Nephron (organoid): ENCODE results near the gene RGPD3.

Experiments used
- H3K27ac Mint-ChIP-seq, 3 experiments: 2 replicates each; pipeline ENCODE4 v1.8.0; 2020; ENCODE audit warnings: mixed read lengths in 3 of 3, mild to moderate bottlenecking in 2 of 3, moderate library complexity in 1 of 3
- H3K27me3 Mint-ChIP-seq: 2 replicates; pipeline ENCODE4 v1.8.0; 2021; ENCODE audit warnings: low read depth, mild to moderate bottlenecking, moderate library complexity, mixed read lengths
- H3K36me3 Mint-ChIP-seq: 2 replicates; pipeline ENCODE4 v1.8.0; 2020; ENCODE audit warnings: low read depth, mixed read lengths
- H3K4me1 Mint-ChIP-seq: 2 replicates; pipeline ENCODE4 v1.8.0; 2020; ENCODE audit warnings: mixed read lengths
- H3K4me3 Mint-ChIP-seq, 3 experiments: 2 replicates each; pipeline ENCODE4 v1.8.0; 2020; ENCODE audit warnings: mild to moderate bottlenecking in 3 of 3, mixed read lengths in 3 of 3, moderate library complexity in 2 of 3
- H3K9me3 Mint-ChIP-seq: 2 replicates; pipeline ENCODE4 v1.8.0; 2020; ENCODE audit warnings: mixed read lengths
- TF ChIP-seq, protein P1 (sequence below), 3 experiments: fragments of 200-600 bp; sonication (generic); IDR thresholded peaks; one replicate each; pipeline ENCODE4 v1.5.0; 2021; ENCODE audit warnings: antibody characterized with exemption in 3 of 3; ENCODE audit not compliant: unreplicated experiment in 3 of 3

RGPD3 gene

GRCh38 chr2:106363791-106364190 lies 104.4 kb downstream of the RGPD3 start:
- H3K27ac Mint-ChIP-seq, result no peak overlapping the region
- no peaks in the 10 kb centered on the region for H3K27me3 Mint-ChIP-seq
- H3K36me3 Mint-ChIP-seq, result peaks cover 3% of the 10 kb centered on the region
- peaks cover 10% of the 10 kb centered on the region for H3K4me1 Mint-ChIP-seq
- TF ChIP-seq, protein P1, sequence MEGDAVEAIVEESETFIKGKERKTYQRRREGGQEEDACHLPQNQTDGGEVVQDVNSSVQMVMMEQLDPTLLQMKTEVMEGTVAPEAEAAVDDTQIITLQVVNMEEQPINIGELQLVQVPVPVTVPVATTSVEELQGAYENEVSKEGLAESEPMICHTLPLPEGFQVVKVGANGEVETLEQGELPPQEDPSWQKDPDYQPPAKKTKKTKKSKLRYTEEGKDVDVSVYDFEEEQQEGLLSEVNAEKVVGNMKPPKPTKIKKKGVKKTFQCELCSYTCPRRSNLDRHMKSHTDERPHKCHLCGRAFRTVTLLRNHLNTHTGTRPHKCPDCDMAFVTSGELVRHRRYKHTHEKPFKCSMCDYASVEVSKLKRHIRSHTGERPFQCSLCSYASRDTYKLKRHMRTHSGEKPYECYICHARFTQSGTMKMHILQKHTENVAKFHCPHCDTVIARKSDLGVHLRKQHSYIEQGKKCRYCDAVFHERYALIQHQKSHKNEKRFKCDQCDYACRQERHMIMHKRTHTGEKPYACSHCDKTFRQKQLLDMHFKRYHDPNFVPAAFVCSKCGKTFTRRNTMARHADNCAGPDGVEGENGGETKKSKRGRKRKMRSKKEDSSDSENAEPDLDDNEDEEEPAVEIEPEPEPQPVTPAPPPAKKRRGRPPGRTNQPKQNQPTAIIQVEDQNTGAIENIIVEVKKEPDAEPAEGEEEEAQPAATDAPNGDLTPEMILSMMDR (IDR thresholded peaks at IDR 0.05; ENCODE audit: unreplicated experiment in 3 of 3), result no peak
- no peak overlapping the region for H3K4me3 Mint-ChIP-seq
- H3K9me3 Mint-ChIP-seq, result peaks cover 6% of the 10 kb centered on the region

DNA sequence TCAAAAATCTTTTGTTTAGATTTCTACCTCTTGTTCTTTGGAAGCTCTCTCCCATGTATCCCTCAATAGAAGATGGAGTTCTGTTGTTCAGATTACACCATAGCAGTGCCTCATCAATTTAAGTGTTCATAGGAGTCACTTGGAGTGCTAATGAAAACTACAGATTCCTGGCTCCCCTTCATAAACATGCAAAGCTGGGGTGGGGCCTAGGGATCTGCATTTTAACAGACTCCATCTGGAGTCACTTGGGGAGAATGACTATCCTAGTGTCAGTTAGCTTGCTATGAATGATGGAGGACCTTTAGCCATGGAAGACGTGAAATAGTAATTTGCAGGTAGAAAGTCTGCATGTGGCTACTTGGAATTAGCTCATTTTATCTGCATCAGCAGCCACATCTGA lies 105.4 kb downstream of the RGPD3 start:
- TF ChIP-seq, protein P1 (IDR thresholded peaks at IDR 0.05; ENCODE audit: unreplicated experiment in 3 of 3), result no peak
- H3K27ac Mint-ChIP-seq, result no peak overlapping the region
- H3K4me1 Mint-ChIP-seq, result peaks cover 20% of the 10 kb centered on the region
- no peak overlapping the region for H3K4me3 Mint-ChIP-seq
- peaks cover 3% of the 10 kb centered on the region for H3K36me3 Mint-ChIP-seq
- peaks cover 6% of the 10 kb centered on the region for H3K9me3 Mint-ChIP-seq
- H3K27me3 Mint-ChIP-seq, result no peaks in the 10 kb centered on the region

DNA sequence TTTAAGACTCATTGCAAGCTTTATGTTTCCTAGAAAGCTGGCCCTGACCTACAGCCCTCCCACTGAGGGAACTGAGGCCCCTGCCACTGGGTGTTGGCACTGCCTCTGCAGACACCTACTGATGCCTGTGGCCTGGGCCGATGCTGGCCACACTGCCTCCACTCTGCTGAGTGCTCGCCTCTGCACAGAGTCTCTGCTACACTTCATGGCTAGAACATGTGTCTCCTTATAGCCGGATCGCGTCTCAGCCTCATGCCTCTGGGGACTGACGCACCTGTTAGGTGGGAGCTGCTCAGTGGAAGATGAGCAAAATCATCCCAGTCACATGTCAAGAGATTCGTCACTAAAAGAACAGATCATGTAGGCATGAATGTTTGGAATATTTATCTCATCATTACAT lies 108.7 kb downstream of the RGPD3 start:
- no peaks in the 10 kb centered on the region for H3K27me3 Mint-ChIP-seq
- TF ChIP-seq, protein P1 (IDR thresholded peaks at IDR 0.05; ENCODE audit: unreplicated experiment in 3 of 3), result no peak
- H3K4me3 Mint-ChIP-seq, result peak overlapping the region in 1 of 3 experiments; percentile 48
- no peaks in the 10 kb centered on the region for H3K36me3 Mint-ChIP-seq
- H3K27ac Mint-ChIP-seq, result peak overlapping the region; percentile 15 to 74 (median 56)
- H3K9me3 Mint-ChIP-seq, result peaks cover 3% of the 10 kb centered on the region
- H3K4me1 Mint-ChIP-seq, result peaks cover 29% of the 10 kb centered on the region

- Mint-ChIP-seq H3K27me3 (no peaks in the 10 kb centered on the region), H3K4me1 (peaks cover 29% of the 10 kb centered on the region), H3K9me3 (peaks cover 7% of the 10 kb centered on the region), H3K4me3 (peak overlapping the region in 2 of 3 experiments; percentile 12 to 44), H3K27ac (peak overlapping the region; percentile 12 to 74 (median 56)), H3K36me3 (no peaks in the 10 kb centered on the region)
- TF ChIP-seq, protein P1 (IDR thresholded peaks at IDR 0.05; ENCODE audit: unreplicated experiment in 3 of 3), result no peak
Measured at GRCh38 chr2:106358521-106358920, 109.7 kb downstream of the RGPD3 start.

DNA sequence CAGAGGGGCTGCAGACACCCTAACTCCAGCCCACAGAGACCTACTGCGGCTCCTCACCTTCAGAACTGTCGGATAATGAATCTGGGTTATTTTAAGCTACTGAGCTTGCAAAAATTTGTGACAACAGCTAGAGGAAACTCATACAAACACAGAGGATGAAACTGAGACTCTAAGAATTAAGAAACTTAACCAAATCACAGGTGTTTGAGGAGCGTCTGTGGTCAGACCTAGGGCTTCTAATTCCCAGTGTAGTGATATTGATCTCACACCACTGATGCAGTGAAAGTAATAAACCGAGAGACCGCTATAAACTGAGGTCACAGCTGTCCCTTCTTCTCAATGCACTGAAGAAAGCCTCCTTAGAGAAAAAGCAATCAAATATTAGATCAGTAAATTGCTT lies 110.1 kb downstream of the RGPD3 start:
- TF ChIP-seq, protein P1 (IDR thresholded peaks at IDR 0.05; ENCODE audit: unreplicated experiment in 3 of 3), result no peak
- H3K4me3 Mint-ChIP-seq, result peak overlapping the region in 1 of 3 experiments; percentile 44
- no peaks in the 10 kb centered on the region for H3K27me3 Mint-ChIP-seq

DNA sequence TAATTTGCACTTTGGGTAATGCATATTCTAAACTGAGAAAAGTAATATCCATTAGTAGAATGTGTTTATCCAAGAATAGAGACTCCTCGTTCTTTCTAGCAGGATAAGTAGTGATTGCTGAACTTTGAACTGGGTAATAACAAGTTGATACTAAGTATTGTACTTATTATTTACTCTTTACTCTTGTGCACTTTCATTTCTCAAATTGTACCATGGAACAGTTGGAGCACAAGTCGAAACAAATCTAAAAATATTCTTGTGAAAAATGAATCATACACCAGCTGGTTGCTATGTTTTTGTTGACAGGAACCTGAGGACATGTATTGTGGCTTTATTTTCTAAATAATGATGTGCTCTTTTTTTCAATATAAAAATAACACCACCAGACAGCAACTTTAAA lies 111.9 kb downstream of the RGPD3 start:
- H3K36me3 Mint-ChIP-seq, result no peaks in the 10 kb centered on the region

More for the DNA sequence above, 110.1 kb downstream of the RGPD3 start:
- peak overlapping the region; percentile 41 to 74 (median 56) for H3K27ac Mint-ChIP-seq
- H3K36me3 Mint-ChIP-seq, result no peaks in the 10 kb centered on the region
- H3K9me3 Mint-ChIP-seq, result peaks cover 7% of the 10 kb centered on the region
- H3K4me1 Mint-ChIP-seq, result peaks cover 29% of the 10 kb centered on the region

More for the DNA sequence above, 111.9 kb downstream of the RGPD3 start:
- Mint-ChIP-seq H3K27ac (no peak overlapping the region), H3K4me3 (no peak overlapping the region), H3K4me1 (peaks cover 29% of the 10 kb centered on the region), H3K9me3 (peaks cover 7% of the 10 kb centered on the region), H3K27me3 (no peaks in the 10 kb centered on the region)
- TF ChIP-seq, protein P1 (IDR thresholded peaks at IDR 0.05; ENCODE audit: unreplicated experiment in 3 of 3), result no peak
